ENCODE measurements around the gene CFAP141.

CFAP141 gene

DNA sequence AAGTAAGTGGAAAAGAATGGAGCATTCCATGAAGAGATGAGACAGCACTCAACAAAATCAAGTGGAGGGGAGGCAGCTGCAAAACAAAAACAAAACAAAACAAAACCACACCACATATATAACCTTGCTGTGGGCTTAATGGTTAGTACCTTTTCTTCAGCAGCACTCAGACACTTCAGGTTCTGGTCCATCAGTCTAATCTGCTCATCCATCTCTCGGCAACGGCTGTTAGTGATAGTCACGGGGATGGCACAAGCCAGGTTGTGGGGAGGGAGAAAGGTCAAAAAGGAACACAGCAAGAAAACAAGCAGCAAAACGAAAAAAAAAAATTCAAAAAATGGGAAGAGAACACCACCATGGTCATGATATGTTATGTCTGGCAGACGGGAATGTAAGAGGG, 34.3 kb downstream of the CFAP141 start:
- no peak for DNase-seq (ENCODE audit: low spot score)

DNA sequence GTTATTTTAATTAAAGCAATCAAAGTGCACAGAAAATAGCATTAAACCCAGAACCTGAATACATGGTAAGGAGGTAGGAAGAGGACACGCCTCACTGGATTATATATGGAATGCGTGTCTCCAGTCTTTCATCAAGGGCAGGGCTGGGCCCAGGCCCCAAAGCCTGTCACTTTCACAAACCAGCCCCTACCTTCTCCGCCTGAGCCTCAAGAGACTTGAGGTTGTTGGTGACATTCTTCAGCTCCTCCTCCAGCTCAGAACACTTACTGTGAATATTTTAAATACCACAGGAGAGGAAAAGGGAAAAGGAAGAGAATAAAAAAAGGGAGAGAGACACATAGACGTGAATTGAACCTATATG, 34.9 kb downstream of the CFAP141 start:
- DNase-seq (ENCODE audit: low spot score) = no peak

GRCh38 chr1:154170547-154171222, 35.4 kb downstream of the CFAP141 start:
- no peak for DNase-seq (ENCODE audit: low spot score)

DNA sequence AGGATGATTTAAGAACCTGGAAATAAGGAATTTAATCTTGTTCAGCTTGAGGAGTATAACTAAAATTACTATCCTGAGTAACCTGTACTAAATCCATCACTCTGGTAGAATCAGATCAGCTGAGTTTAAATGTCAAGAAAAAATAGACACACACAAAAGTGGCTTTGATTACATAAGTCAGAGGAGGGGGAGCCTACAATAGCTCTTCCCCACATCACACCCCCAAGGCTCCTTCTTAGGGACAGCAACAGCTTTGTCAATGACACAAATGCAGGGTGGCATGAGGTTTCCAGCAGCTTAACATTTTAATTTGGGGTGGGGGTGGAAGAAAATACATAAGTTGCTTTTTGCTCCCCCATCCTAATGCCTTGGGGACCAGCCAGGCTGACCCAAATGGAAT, 38.7 kb downstream of the CFAP141 start:
- no peak for DNase-seq (ENCODE audit: low spot score)

DNA sequence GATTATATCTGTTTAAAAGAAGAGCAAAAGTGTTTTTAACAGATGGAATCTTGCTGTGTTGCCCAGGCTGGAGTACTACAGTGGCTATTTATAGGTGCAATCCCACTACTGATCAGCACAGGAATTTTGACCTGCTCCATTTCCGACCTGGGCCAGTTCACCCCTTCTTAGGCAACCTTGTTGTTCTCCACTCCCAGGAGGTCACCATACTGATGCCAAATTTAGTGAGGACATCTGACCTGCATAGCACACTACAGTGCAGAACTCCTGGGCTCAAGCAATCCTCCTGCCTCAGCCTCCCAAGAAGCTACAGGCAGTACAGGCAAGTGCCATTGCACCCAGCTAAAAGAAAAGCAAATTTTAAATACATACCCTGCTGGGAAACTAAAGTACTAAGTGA, 39.9 kb downstream of the CFAP141 start:
- no peak for DNase-seq (ENCODE audit: low spot score)

- no peak for DNase-seq (ENCODE audit: low spot score)
Measured at GRCh38 chr1:154159554-154159953, 46.6 kb downstream of the CFAP141 start.

GRCh38 chr1:154158307-154159125, 47.6 kb downstream of the CFAP141 start:
- no peak for DNase-seq (ENCODE audit: low spot score)

- no peak for DNase-seq (ENCODE audit: low spot score)
Measured at GRCh38 chr1:154157520-154158306, 48.4 kb downstream of the CFAP141 start.

DNA sequence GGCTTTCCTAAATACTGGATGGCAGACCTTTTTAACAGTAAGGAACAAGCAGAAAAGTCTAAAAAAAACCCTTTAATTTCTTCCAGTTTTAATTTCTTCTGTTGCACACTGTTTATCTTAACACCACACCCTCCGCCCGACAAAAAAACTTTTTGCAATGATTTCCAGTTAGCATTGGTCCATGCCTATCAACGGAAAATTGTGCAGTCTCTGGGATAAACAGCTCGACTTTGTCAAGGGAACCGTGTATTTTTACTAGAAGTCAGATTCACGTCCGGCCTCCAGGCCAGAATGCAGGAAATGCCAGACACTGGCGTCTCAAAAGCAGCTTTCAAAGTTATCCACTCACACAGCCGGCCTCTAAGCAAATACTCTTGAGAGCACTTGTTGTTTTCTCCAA, 50.9 kb downstream of the CFAP141 start:
- DNase-seq (ENCODE audit: low spot score) = no peak

GRCh38 chr1:154154534-154155191, 51.5 kb downstream of the CFAP141 start, which contains the start of gene NUP210L:
Gene NUP210L, minus strand, starts transcription at chr1:154155073.
- DNase-seq (ENCODE audit: low spot score) = no peak

- no peak for DNase-seq (ENCODE audit: low spot score)
Measured at GRCh38 chr1:154154053-154154452, 52.1 kb downstream of the CFAP141 start.

DNA sequence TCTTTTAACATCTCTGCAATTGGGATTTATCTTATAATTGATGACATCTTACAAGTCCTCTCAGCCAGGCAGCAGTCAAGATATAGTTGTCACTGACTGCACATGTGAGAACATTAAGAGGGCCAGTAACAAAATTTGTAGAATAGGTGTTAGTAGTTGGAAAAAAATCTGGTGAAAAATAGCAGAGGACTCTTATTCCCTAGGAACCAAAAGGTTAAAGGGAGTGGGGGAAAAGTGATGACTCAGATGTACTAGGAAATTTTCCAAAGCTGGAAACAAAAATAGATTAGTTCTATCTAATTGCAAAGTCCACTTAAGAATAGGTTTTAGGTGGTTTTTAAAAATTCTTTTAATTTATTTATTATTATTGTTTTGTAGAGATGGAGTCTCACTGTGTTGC, 54.8 kb downstream of the CFAP141 start:
- DNase-seq (ENCODE audit: low spot score) = no peak

Measured in germinal center (tissue), 1 donor.